ENCODE results near the gene CIB4. TPM values are rescaled to one million over a fixed set of nuclear protein-coding genes. Genes with fewer than 3 reads are reported as not detected.

The CIB4 gene
- total RNA-seq, 1 donor from 2014 or later: not detected

GRCh38 chr2:26540306-26540705 is 100.9 kb downstream of the CIB4 start:
- intact Hi-C loops (cut with micrococcal nuclease): no loop called here
- peaks cover 6% of the 10 kb centered on the region for H3K27me3 Mint-ChIP-seq (ENCODE audit: low read depth)
- H3K9me3 Mint-ChIP-seq: no peaks in the 10 kb centered on the region
- H3K36me3 Mint-ChIP-seq (ENCODE audit: low read depth): no peaks in the 10 kb centered on the region
- no peak overlapping the region for H3K27ac Mint-ChIP-seq
- H3K4me3 Mint-ChIP-seq (ENCODE audit: low read depth): no peak overlapping the region
- H3K4me1 Mint-ChIP-seq (ENCODE audit: low read depth): no peaks in the 10 kb centered on the region
- DNase-seq (ENCODE audit: low spot score): no peak

GRCh38 chr2:26537826-26538475 is 103.2 kb downstream of the CIB4 start:
- Mint-ChIP-seq H3K9me3 (no peaks in the 10 kb centered on the region), H3K4me3 (ENCODE audit: low read depth) (no peak overlapping the region), H3K4me1 (ENCODE audit: low read depth) (no peaks in the 10 kb centered on the region), H3K36me3 (ENCODE audit: low read depth) (no peaks in the 10 kb centered on the region), H3K27me3 (ENCODE audit: low read depth) (peaks cover 4% of the 10 kb centered on the region), H3K27ac (no peak overlapping the region)
- no peak for DNase-seq (ENCODE audit: low spot score)
- intact Hi-C loops (cut with micrococcal nuclease): no loop called here

- no peak overlapping the region for H3K4me3 Mint-ChIP-seq (ENCODE audit: low read depth)
- H3K36me3 Mint-ChIP-seq (ENCODE audit: low read depth): no peaks in the 10 kb centered on the region
- DNase-seq (ENCODE audit: low spot score): no peak
- H3K27me3 Mint-ChIP-seq (ENCODE audit: low read depth): peaks cover 4% of the 10 kb centered on the region
- no peak overlapping the region for H3K27ac Mint-ChIP-seq
- no peaks in the 10 kb centered on the region for H3K9me3 Mint-ChIP-seq
- no peaks in the 10 kb centered on the region for H3K4me1 Mint-ChIP-seq (ENCODE audit: low read depth)
- intact Hi-C loops (cut with micrococcal nuclease): no loop called here
Observed at GRCh38 chr2:26537069-26537825, 103.9 kb downstream of the CIB4 start.

GRCh38 chr2:26536371-26537068 is 104.6 kb downstream of the CIB4 start:
- Mint-ChIP-seq H3K4me1 (ENCODE audit: low read depth) (no peaks in the 10 kb centered on the region), H3K27ac (no peak overlapping the region), H3K4me3 (ENCODE audit: low read depth) (no peak overlapping the region), H3K9me3 (no peaks in the 10 kb centered on the region), H3K27me3 (ENCODE audit: low read depth) (peaks cover 2% of the 10 kb centered on the region), H3K36me3 (ENCODE audit: low read depth) (no peaks in the 10 kb centered on the region)
- DNase-seq (ENCODE audit: low spot score): no peak
- intact Hi-C loops (cut with micrococcal nuclease): no loop called here

- no peak overlapping the region for H3K4me3 Mint-ChIP-seq (ENCODE audit: low read depth)
- no peaks in the 10 kb centered on the region for H3K9me3 Mint-ChIP-seq
- no peaks in the 10 kb centered on the region for H3K36me3 Mint-ChIP-seq (ENCODE audit: low read depth)
- peaks cover 4% of the 10 kb centered on the region for H3K27me3 Mint-ChIP-seq (ENCODE audit: low read depth)
- H3K27ac Mint-ChIP-seq: no peak overlapping the region
- intact Hi-C loops (cut with micrococcal nuclease): no loop called here
- H3K4me1 Mint-ChIP-seq (ENCODE audit: low read depth): no peaks in the 10 kb centered on the region
- DNase-seq (ENCODE audit: low spot score): no peak
Observed at GRCh38 chr2:26535663-26536275, 105.4 kb downstream of the CIB4 start.

- Mint-ChIP-seq H3K4me3 (ENCODE audit: low read depth) (no peak overlapping the region), H3K4me1 (ENCODE audit: low read depth) (no peaks in the 10 kb centered on the region), H3K27me3 (ENCODE audit: low read depth) (peaks cover 4% of the 10 kb centered on the region), H3K27ac (no peak overlapping the region), H3K36me3 (ENCODE audit: low read depth) (no peaks in the 10 kb centered on the region), H3K9me3 (no peaks in the 10 kb centered on the region)
- DNase-seq (ENCODE audit: low spot score): no peak
- intact Hi-C loops (cut with micrococcal nuclease): no loop called here
Observed at GRCh38 chr2:26534865-26535662, 106.1 kb downstream of the CIB4 start.

GRCh38 chr2:26534098-26534864 is 106.9 kb downstream of the CIB4 start:
- peaks cover 4% of the 10 kb centered on the region for H3K27me3 Mint-ChIP-seq (ENCODE audit: low read depth)
- intact Hi-C loops (cut with micrococcal nuclease): no loop called here
- H3K36me3 Mint-ChIP-seq (ENCODE audit: low read depth): no peaks in the 10 kb centered on the region
- no peaks in the 10 kb centered on the region for H3K9me3 Mint-ChIP-seq
- H3K27ac Mint-ChIP-seq: no peak overlapping the region
- no peak for DNase-seq (ENCODE audit: low spot score)
- H3K4me1 Mint-ChIP-seq (ENCODE audit: low read depth): no peaks in the 10 kb centered on the region
- H3K4me3 Mint-ChIP-seq (ENCODE audit: low read depth): no peak overlapping the region

- DNase-seq (ENCODE audit: low spot score): no peak
- Mint-ChIP-seq H3K36me3 (ENCODE audit: low read depth) (no peaks in the 10 kb centered on the region), H3K27me3 (ENCODE audit: low read depth) (peaks cover 4% of the 10 kb centered on the region), H3K4me1 (ENCODE audit: low read depth) (no peaks in the 10 kb centered on the region), H3K27ac (no peak overlapping the region), H3K4me3 (ENCODE audit: low read depth) (no peak overlapping the region), H3K9me3 (no peaks in the 10 kb centered on the region)
- intact Hi-C loops (cut with micrococcal nuclease): no loop called here
Observed at GRCh38 chr2:26533661-26534060, 107.5 kb downstream of the CIB4 start.

GRCh38 chr2:26532301-26533250 is 108.6 kb downstream of the CIB4 start:
- intact Hi-C loops (cut with micrococcal nuclease): no loop called here

More at GRCh38 chr2:26532301-26533250, 108.6 kb downstream of the CIB4 start:
- Mint-ChIP-seq H3K9me3 (no peaks in the 10 kb centered on the region), H3K27ac (no peak overlapping the region), H3K4me1 (ENCODE audit: low read depth) (no peaks in the 10 kb centered on the region), H3K27me3 (ENCODE audit: low read depth) (peaks cover 4% of the 10 kb centered on the region), H3K36me3 (ENCODE audit: low read depth) (no peaks in the 10 kb centered on the region), H3K4me3 (ENCODE audit: low read depth) (no peak overlapping the region)
- DNase-seq (ENCODE audit: low spot score): no peak

Measured in activated T-helper 2 cell treated with anti-CD3 and anti-CD28 coated beads, Interferon-gamma antibody, Interleukin-2, Interleukin-4, amounts not matched to agents 10 μg/mL and 5 μg/mL and 100 μg/mL, durations not matched to agents 14 hours and 24 hours and 36 hours (primary cell).